IMR-90 (cell line): ENCODE data around the gene MMRN1. TPM values are rescaled to one million over a fixed set of nuclear protein-coding genes. Genes with fewer than 3 reads are reported as not detected.

Source experiments
- ATAC-seq: fragments of 200-7000 bp; cut with Tn5 transposase; 2 replicates; pipeline ENCODE4 v1.9.1; 2020; ENCODE audit warnings: low read depth, mild to moderate bottlenecking, moderate library complexity
- BruUV-seq: library from RNA; stranded (reverse); fragments of 400-500 nt; replicated peaks from 2 replicates; lab custom pipeline; 2021; lab: Mats Ljungman, UMichigan
- CTCF ChIA-PET: fragments of 300-600 bp; formaldehyde crosslinking; extraction: SDS; loops from one replicate; lab custom pipeline; 2021; ENCODE audit warnings: antibody characterized with exemption; lab: Yijun Ruan, JAX
- POLR2A ChIA-PET: fragments of 300-600 bp; sonication (Branson Sonifier 250); formaldehyde crosslinking; loops from one replicate; lab custom pipeline; 2022; ENCODE audit warnings: antibody characterized with exemption; ENCODE audit not compliant: unreplicated experiment; lab: Charles Lee
- DNase-seq: peaks from one replicate; pipeline ENCODE4 v3.0.0; 2013
- H2AFZ ChIP-seq: replicated peaks from 2 replicates; pipeline ENCODE3; 2013; ENCODE audit warnings: low read length, mild to moderate bottlenecking; ENCODE audit not compliant: poor library complexity
- H2AK5ac ChIP-seq: 2 replicates; pipeline ENCODE4 v1.6.1; 2013; ENCODE audit warnings: low read depth, low read length, inconsistent platforms
- H2AK9ac ChIP-seq: replicated peaks from 2 replicates; pipeline ENCODE3; 2013; ENCODE audit warnings: mild to moderate bottlenecking, low read depth, low read length, moderate library complexity; ENCODE audit not compliant: poor library complexity
- H2BK120ac ChIP-seq: 2 replicates; pipeline ENCODE4 v1.6.1; 2013; ENCODE audit warnings: low read depth, low read length, inconsistent platforms
- H2BK15ac ChIP-seq: 3 replicates; pipeline ENCODE4 v1.6.1; 2013; ENCODE audit warnings: low read depth, low read length, inconsistent platforms
- H2BK20ac ChIP-seq: 2 replicates; pipeline ENCODE4 v1.6.1; 2013; ENCODE audit warnings: low read depth, mild to moderate bottlenecking, inconsistent platforms, low read length, moderate library complexity
- H2BK5ac ChIP-seq: 2 replicates; pipeline ENCODE4 v1.6.1; 2013; ENCODE audit warnings: mild to moderate bottlenecking, low read depth, low read length, inconsistent platforms; ENCODE audit not compliant: poor library complexity, severe bottlenecking
- H3K14ac ChIP-seq: replicated peaks from 2 replicates; pipeline ENCODE4 v1.6.1; 2013; ENCODE audit warnings: low read depth, low read length, inconsistent platforms
- H3K18ac ChIP-seq: 2 replicates; pipeline ENCODE4 v1.6.1; 2013; ENCODE audit warnings: low read depth, low read length, control low read depth
- H3K23ac ChIP-seq: 2 replicates; pipeline ENCODE4 v1.6.1; 2013; ENCODE audit warnings: low read depth, low read length, inconsistent platforms
- H3K27ac ChIP-seq: 2 replicates; pipeline ENCODE4 v1.5.1; 2013; ENCODE audit warnings: mild to moderate bottlenecking, control low read depth, low read length; ENCODE audit not compliant: insufficient read depth
- H3K27me3 ChIP-seq: 2 replicates; pipeline ENCODE4 v1.6.1; 2013; ENCODE audit warnings: low read length; ENCODE audit not compliant: control insufficient read depth, insufficient read depth
- H3K36me3 ChIP-seq: 2 replicates; pipeline ENCODE4 v1.6.1; 2013; ENCODE audit warnings: low read length, mixed read lengths; ENCODE audit not compliant: control insufficient read depth, insufficient read depth
- H3K4ac ChIP-seq: 2 replicates; pipeline ENCODE4 v1.6.1; 2013; ENCODE audit warnings: low read depth, low read length, inconsistent platforms
- H3K4me1 ChIP-seq: 2 replicates; pipeline ENCODE4 v1.6.1; 2013; ENCODE audit warnings: low read length, mixed read lengths; ENCODE audit not compliant: control insufficient read depth, insufficient read depth
- H3K4me2 ChIP-seq: 2 replicates; pipeline ENCODE4 v1.6.1; 2013; ENCODE audit warnings: low read depth, mild to moderate bottlenecking, control low read depth, low read length, moderate library complexity
- H3K4me3 ChIP-seq: 2 replicates; pipeline ENCODE4 v1.5.1; 2013; ENCODE audit warnings: low read depth, mild to moderate bottlenecking, control low read depth, low read length, moderate library complexity; ENCODE audit not compliant: insufficient read depth
- H3K56ac ChIP-seq: 2 replicates; pipeline ENCODE4 v1.6.1; 2013; ENCODE audit warnings: low read length, inconsistent platforms; ENCODE audit not compliant: insufficient read depth; ENCODE audit errors: extremely low read depth
- H3K79me1 ChIP-seq, 2 experiments: 2 replicates each; pipeline ENCODE4 v1.6.1; 2013; ENCODE audit warnings: low read length in 2 of 2, inconsistent platforms in 1 of 2, low read depth in 1 of 2
- H3K9ac ChIP-seq: 2 replicates; pipeline ENCODE4 v1.6.1; 2013; ENCODE audit warnings: low read depth, low read length, control low read depth
- H3K9me1 ChIP-seq: 2 replicates; pipeline ENCODE4 v1.6.1; 2013; ENCODE audit warnings: low read length, inconsistent platforms; ENCODE audit not compliant: insufficient read depth
- H3K9me3 ChIP-seq: 2 replicates; pipeline ENCODE4 v1.6.1; 2013; ENCODE audit warnings: low read length; ENCODE audit not compliant: control insufficient read depth, insufficient read depth
- H4K20me1 ChIP-seq: 2 replicates; pipeline ENCODE4 v1.6.1; 2013; ENCODE audit warnings: low read length, inconsistent platforms; ENCODE audit not compliant: insufficient read depth
- H4K5ac ChIP-seq: 2 replicates; pipeline ENCODE4 v1.6.1; 2013; ENCODE audit warnings: mild to moderate bottlenecking, low read depth, low read length, control low read depth
- H4K8ac ChIP-seq, 2 experiments: 2 replicates each; pipeline ENCODE4 v1.6.1; 2013; ENCODE audit warnings: low read depth in 2 of 2, low read length in 2 of 2, control low read depth in 1 of 2, inconsistent platforms in 1 of 2
- H4K91ac ChIP-seq: 2 replicates; pipeline ENCODE4 v1.6.1; 2013; ENCODE audit warnings: low read depth, low read length, inconsistent platforms; ENCODE audit not compliant: insufficient read depth
- BHLHE40 ChIP-seq: fragments of 150-350 bp; IDR thresholded peaks from 2 replicates; pipeline ENCODE4 v1.6.1; 2016; ENCODE audit warnings: mild to moderate bottlenecking, low read depth, low read length
- CEBPB ChIP-seq: IDR thresholded peaks from 2 replicates; pipeline ENCODE4 v1.6.1; 2012; ENCODE audit warnings: low read depth, low read length, improper control_type of control experiment
- CHD1 ChIP-seq: IDR thresholded peaks from 2 replicates; pipeline ENCODE4 v1.6.1; 2012; ENCODE audit warnings: low read depth, low read length, improper control_type of control experiment
- CTCF ChIP-seq: conservative IDR thresholded peaks from 2 replicates; pipeline ENCODE4 v1.5.1; 2012; ENCODE audit warnings: mild to moderate bottlenecking, low read depth, low read length, improper control_type of control experiment
- ELK1 ChIP-seq: fragments of 150-350 bp; IDR thresholded peaks from 2 replicates; pipeline ENCODE4 v1.6.1; 2016; ENCODE audit warnings: low read depth, mild to moderate bottlenecking, low read length, moderate library complexity, borderline replicate concordance
- FOS ChIP-seq: fragments of 150-350 bp; IDR thresholded peaks from 2 replicates; pipeline ENCODE4 v1.6.1; 2016; ENCODE audit warnings: low read depth, low read length
- MAFK ChIP-seq: IDR thresholded peaks from 2 replicates; pipeline ENCODE4 v1.6.1; 2012; ENCODE audit warnings: low read depth, low read length, improper control_type of control experiment
- MXI1 ChIP-seq: IDR thresholded peaks from 2 replicates; pipeline ENCODE4 v1.6.1; 2012; ENCODE audit warnings: low read depth, mild to moderate bottlenecking, low read length, moderate library complexity, borderline replicate concordance
- NFE2L2 ChIP-seq: fragments of 150-350 bp; IDR thresholded peaks from 2 replicates; pipeline ENCODE4 v1.6.1; 2016; ENCODE audit warnings: low read depth, mild to moderate bottlenecking, low read length
- POLR2A ChIP-seq: IDR thresholded peaks from 2 replicates; pipeline ENCODE4 v1.6.1; 2012; ENCODE audit warnings: mild to moderate bottlenecking, low read depth, low read length
- RAD21 ChIP-seq: IDR thresholded peaks from 2 replicates; pipeline ENCODE4 v1.6.1; 2012; ENCODE audit warnings: low read length, improper control_type of control experiment
- RCOR1 ChIP-seq: IDR thresholded peaks from 2 replicates; pipeline ENCODE4 v1.6.1; 2012; ENCODE audit warnings: mild to moderate bottlenecking, low read length, improper control_type of control experiment; ENCODE audit not compliant: insufficient replicate concordance
- RFX5 ChIP-seq: IDR thresholded peaks from 2 replicates; pipeline ENCODE4 v1.8.0; 2012; ENCODE audit warnings: low read depth, mild to moderate bottlenecking, low read length, moderate library complexity
- SMC3 ChIP-seq: fragments of 150-350 bp; IDR thresholded peaks from 2 replicates; pipeline ENCODE4 v1.6.1; 2016; ENCODE audit warnings: low read depth, mild to moderate bottlenecking, antibody characterized with exemption, low read length, moderate library complexity
- USF2 ChIP-seq: fragments of 150-350 bp; IDR thresholded peaks from 2 replicates; pipeline ENCODE4 v1.6.1; 2017; ENCODE audit warnings: mild to moderate bottlenecking, antibody characterized with exemption, low read length, low read depth
- WGBS, 2 experiments: methylation state at CpG; one replicate each; pipeline versions ENCODE4 v1.1.5 to v1.1.7; 2013; ENCODE audit warnings: missing lambda C conversion rate in 2 of 2; ENCODE audit not compliant: insufficient read length in 1 of 2; ENCODE audit errors: extremely low coverage in 2 of 2; 5-methylcytosine and 5-hydroxymethylcytosine counted together
- dilution Hi-C: fragments of 300-500 bp; cut with HindIII; formaldehyde crosslinking; loops from one replicate; pipeline ENCODE4 v1.14.3; 2018; ENCODE audit warnings: low sequenced_read_pairs; ENCODE audit not compliant: unreplicated experiment
- in situ Hi-C: fragments of 300-500 bp; cut with MboI; formaldehyde crosslinking; loops from 3 replicates; pipeline ENCODE4 v1.14.3; 2019; ENCODE audit warnings: low sequenced_read_pairs, inconsistent platforms, mixed read lengths
- intact Hi-C: fragments of 100-400 bp; cut with micrococcal nuclease; formaldehyde crosslinking; loops from 2 replicates; pipeline ENCODE4 v1.10.0; 2022
- polyA plus RNA-seq, 3 experiments: library from polyadenylated mRNA; depleted of rRNA; stranded (reverse); fragments of >200 nt; gene quantifications; 2 replicates each; pipeline ENCODE4 v1.2.3, GENCODE V29; 2012; ENCODE audit warnings: low replicate concordance in 1 of 3
- total RNA-seq: library from RNA; depleted of rRNA; stranded (reverse); fragments of >200 nt; gene quantifications from 2 replicates; pipeline ENCODE4 v1.2.3, GENCODE V29; 2012

MMRN1 gene
- total and polyA plus RNA-seq, 2 of the 4 experiments (the other 2 are of a cell fraction): not detected

- no peak overlapping the region for H3K9ac ChIP-seq
- dilution Hi-C loops (no loop called here), in situ Hi-C loops (no loop called here), intact Hi-C loops (no loop called here)
- no peaks in the 10 kb centered on the region for H3K9me1 ChIP-seq
- H3K9me3 ChIP-seq: no peaks in the 10 kb centered on the region
- H3K4me2 ChIP-seq: no peak overlapping the region
- ATAC-seq: no peak
- no peak overlapping the region for H2AFZ ChIP-seq
- no peak overlapping the region for H3K4me3 ChIP-seq
- H3K27me3 ChIP-seq: no peaks in the 10 kb centered on the region
- H2BK20ac ChIP-seq: no peak overlapping the region
- no peak overlapping the region for H3K23ac ChIP-seq
- no CpG with 5 or more reads among the region's 4 CpGs for WGBS, 2 experiments
- H3K36me3 ChIP-seq: no peaks in the 10 kb centered on the region
- H2AK9ac ChIP-seq: no peak overlapping the region
- POLR2A ChIA-PET: no interaction called here
- CTCF ChIA-PET: no interaction called here
- no peaks in the 10 kb centered on the region for H3K4me1 ChIP-seq
- no peak overlapping the region for H3K27ac ChIP-seq
- H4K20me1 ChIP-seq: no peaks in the 10 kb centered on the region
- no peak overlapping the region for H4K91ac ChIP-seq
- BruUV-seq: no TSS peak
- DNase-seq: no peak
- H3K4ac ChIP-seq: no peak overlapping the region
- H2AK5ac ChIP-seq: no peak overlapping the region
- no peak overlapping the region for H4K5ac ChIP-seq
- no peak overlapping the region for H2BK15ac ChIP-seq
- no peak overlapping the region for H4K8ac ChIP-seq
- H3K79me1 ChIP-seq: no peaks in the 10 kb centered on the region
- H2BK120ac ChIP-seq: no peak overlapping the region
- H3K18ac ChIP-seq: no peak overlapping the region
- no peak overlapping the region for H2BK5ac ChIP-seq
- H3K14ac ChIP-seq: no peak overlapping the region
- no peak overlapping the region for H3K56ac ChIP-seq
- TF ChIP-seq BHLHE40: no peak
- no peak for TF ChIP-seq MXI1
- TF ChIP-seq POLR2A: no peak
- no peak for TF ChIP-seq NFE2L2
- TF ChIP-seq RFX5: no peak
- TF ChIP-seq MAFK: no peak
- no peak for TF ChIP-seq FOS
- TF ChIP-seq RCOR1: no peak
- TF ChIP-seq CHD1: no peak
- TF ChIP-seq CEBPB: no peak
- no peak for TF ChIP-seq RAD21
- TF ChIP-seq USF2: no peak
- no peak for TF ChIP-seq CTCF
- TF ChIP-seq ELK1: no peak
- no peak for TF ChIP-seq SMC3
Observed at GRCh38 chr4:89957046-89957926, 62.6 kb downstream of the MMRN1 start.
